ENCODE results near the gene MADD.

- no peak for TF ChIP-seq EZH2phosphoT487 (IDR thresholded peaks at IDR 0.05; ENCODE audit: borderline replicate concordance, low read length)
- TF ChIP-seq, protein P1, sequence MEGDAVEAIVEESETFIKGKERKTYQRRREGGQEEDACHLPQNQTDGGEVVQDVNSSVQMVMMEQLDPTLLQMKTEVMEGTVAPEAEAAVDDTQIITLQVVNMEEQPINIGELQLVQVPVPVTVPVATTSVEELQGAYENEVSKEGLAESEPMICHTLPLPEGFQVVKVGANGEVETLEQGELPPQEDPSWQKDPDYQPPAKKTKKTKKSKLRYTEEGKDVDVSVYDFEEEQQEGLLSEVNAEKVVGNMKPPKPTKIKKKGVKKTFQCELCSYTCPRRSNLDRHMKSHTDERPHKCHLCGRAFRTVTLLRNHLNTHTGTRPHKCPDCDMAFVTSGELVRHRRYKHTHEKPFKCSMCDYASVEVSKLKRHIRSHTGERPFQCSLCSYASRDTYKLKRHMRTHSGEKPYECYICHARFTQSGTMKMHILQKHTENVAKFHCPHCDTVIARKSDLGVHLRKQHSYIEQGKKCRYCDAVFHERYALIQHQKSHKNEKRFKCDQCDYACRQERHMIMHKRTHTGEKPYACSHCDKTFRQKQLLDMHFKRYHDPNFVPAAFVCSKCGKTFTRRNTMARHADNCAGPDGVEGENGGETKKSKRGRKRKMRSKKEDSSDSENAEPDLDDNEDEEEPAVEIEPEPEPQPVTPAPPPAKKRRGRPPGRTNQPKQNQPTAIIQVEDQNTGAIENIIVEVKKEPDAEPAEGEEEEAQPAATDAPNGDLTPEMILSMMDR (conservative IDR thresholded peaks at IDR 0.05; ENCODE audit: low read depth, low read length) = no peak
Observed at GRCh38 chr11:47378010-47378835, 108.3 kb downstream of the MADD start, which contains the start of gene SPI1.
